GM18511 (cell line): Measurements from ENCODE around the gene STOML1.
"Not testable (repeated sequence)": the region's sequence is repeated elsewhere in the genome, so short reads cannot be mapped to it uniquely, and the experiment has no call there.

Source experiments
- ATAC-seq: cut with Tn5 transposase; IDR thresholded peaks from one replicate; pipeline ENCODE4 v1.9.1; 2021; ENCODE audit warnings: mild to moderate bottlenecking, moderate library complexity; ENCODE audit not compliant: unreplicated experiment

STOML1 gene

DNA sequence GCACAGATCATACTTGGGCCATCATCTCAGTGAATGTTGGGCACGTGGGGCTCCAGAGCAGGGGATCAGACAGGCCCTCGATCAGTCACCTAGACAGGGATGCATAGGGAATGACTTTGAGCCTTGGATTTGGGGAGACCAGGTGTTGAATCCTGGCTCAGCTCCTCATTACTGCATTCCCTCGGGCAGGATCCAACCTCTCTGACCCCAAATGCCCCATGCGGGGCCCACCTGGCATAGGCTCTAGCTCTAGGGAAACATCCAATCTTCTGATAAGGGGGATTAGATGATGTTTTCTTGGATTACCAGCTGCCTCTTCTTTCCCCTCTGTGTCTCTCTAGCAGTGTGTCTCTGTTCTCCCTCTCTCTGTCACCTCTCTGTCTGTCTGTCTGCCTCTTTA is 43.1 kb downstream of the STOML1 start:
- ATAC-seq, result no peak

DNA sequence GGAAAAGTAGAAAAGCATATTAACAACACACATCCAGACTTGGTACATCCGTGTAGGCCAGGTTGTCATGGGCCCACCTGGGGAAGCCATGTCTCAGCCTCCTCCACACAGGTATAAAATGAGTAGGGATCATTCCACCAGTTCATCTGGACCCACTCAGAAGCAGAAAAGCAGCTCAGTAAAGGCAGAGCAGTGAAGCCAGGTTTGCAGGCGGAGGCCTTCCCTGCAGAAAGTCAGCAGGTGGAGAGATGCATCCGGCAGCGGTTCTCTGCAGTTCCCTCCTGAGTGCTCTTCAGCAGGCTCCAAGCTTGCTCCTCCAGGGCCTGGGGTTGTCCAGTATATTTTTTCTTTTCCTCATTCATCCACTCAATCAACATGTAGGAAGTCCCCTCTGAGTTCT is 43.7 kb downstream of the STOML1 start:
- no peak for ATAC-seq

DNA sequence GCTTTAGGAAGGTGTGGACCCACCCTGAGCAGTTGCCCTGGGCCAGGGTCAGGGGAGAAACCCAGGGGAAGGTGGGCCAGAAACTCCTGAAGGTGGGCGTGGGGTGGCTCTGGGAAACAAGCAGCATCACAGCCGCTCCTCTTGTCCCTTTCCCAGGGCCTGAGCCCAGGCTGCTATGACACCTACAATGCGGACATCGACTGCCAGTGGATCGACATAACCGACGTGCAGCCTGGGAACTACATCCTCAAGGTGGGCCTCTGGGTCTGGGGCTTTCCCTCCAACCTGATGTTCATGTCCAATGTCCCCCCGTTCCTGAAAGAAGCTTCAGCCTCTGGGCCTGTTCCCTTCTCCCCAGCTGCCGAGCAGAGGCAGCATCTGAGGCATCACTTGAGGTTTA is 44.4 kb downstream of the STOML1 start:
- ATAC-seq, result no peak

DNA sequence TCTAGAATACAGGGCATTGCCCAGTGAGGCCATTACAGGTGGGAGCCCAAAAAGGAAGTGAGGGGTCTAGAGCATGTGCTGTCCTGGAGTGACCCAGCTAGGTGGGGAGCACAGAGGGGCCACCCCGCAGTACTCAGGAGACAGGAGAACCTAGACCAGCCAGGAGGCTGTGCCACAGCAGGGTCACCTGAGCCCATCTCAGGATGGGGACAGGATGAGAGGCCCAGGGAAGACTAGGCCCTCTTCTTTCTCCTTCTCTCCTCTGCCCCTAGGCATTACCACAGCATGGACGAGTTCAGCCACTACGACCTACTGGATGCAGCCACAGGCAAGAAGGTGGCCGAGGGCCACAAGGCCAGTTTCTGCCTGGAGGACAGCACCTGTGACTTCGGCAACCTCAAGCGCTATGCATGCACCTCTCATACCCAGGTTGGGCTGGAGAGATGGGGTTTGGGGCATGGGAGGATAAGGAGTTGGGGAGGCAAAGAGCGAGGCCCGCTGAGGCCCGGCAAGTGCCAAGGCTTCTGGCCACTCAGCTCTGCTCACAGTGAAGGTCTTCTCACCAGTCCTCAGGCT is 45.2 kb downstream of the STOML1 start:
- ATAC-seq, result no peak

DNA sequence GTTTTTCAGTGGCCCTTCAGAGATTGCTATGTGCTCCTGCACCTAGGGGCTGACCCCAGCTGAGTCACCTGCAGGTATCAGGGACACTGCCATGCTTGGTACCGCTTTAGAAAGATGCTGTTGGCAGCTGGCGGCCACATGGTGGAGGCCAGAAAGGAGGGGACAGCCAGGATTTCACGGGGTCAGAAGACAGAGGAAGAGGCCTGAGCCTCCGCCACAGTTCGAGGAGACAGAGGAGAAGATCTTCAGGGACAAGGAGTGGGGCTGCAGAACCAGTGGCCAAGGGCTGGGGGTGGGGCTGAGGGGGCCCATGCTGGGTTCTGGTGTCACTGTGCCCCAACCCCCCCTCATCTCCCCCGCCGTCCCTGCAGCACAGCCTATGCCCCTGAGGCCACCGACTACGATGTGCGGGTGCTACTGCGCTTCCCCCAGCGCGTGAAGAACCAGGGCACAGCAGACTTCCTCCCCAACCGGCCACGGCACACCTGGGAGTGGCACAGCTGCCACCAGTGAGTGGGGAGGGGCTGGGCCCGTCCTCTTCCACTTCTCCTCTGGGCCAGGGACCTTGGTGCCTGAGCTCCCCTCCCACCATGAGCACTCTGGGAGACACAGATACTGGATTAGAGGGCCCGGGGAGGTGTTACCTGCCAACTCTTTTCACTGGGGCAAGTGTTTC is 45.9 kb downstream of the STOML1 start:
- no peak for ATAC-seq

DNA sequence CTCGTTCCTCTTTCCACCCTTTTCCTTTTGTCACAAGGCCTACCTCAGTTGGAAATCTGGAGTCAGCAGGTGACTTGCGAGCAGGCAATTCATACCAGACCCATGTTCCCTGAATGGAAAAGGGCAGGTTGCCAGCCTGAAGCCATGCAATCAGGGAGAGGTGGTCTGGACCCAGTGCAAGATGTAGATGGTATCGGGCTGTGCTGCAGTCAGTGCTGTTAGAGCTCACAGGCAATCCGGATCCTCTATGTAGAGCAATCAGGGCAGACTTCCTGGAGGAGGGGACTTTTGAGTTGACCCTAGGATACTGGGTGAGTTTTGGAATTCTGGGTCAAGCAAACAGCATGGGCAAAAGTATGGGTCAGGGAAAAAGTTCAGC is 47.0 kb downstream of the STOML1 start:
- no peak for ATAC-seq

DNA sequence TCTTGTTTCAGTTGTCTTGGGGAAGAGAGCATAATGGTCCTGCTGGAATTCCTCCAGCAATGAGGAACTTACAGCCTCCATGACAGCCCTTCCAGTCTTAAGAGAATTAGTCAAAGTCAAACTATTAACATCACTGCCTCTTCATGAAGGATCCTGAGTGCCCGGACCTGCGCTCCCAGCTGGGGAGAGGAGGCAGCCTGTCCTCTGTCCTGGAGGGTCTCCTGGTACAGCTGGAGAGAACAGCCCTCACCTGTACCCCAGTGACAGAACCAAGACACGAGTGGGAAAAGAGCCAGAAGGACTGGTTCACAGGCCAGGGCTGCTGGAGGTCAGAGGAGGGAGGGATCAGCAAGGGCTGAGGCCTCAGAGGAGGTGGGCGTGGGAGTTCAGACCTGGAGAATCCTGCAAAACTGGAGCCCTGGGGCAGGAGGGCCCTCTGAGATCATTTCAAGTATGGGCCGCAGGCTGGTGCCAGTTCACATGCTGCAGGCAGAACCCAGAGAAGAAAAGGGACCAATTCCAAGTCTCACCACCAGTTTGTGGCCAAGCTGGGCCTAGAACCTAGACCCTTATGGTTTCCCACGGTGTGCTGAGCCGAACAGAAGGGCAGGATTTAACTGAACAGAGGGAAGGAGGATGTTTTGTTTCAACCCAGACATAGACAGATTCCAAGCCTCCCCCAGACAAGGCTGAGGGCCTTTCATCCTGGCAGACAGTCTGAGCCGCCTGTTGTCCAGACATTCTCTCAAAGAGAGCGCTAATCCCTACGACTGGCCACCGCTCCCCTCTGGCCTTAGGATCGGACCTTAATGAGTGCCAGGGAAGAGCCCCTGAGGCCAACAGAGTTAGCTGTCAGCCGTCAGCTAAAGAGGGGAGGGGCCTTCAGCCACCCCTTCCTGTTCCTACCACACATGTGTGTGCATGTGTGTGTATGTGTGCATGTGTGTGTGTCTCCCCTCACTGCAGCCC is 47.6 kb downstream of the STOML1 start:
- ATAC-seq, result no peak

DNA sequence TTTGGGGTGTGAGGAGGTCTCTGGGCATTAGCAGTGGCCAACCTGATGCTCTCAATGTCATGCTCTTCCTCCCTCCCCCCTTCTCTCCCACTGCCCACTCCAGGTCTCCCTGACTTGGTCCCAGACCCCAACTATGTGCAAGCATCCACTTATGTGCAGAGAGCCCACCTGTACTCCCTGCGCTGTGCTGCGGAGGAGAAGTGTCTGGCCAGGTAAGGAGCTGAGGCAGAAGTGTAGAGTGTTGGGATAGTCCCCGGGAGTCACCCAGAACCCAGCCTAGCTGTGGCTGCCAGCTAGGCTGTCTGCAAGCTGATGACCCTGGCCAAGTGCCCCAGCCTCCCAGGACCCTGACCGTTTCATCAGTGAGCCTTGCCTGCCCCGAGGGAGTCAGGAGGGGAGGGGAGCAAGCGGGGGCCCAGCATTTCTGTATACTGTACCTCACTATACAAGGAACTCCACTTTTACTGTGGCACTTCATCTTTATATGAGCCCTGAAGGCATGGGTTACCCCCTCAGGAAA is 49.3 kb downstream of the STOML1 start:
- ATAC-seq, result no peak

DNA sequence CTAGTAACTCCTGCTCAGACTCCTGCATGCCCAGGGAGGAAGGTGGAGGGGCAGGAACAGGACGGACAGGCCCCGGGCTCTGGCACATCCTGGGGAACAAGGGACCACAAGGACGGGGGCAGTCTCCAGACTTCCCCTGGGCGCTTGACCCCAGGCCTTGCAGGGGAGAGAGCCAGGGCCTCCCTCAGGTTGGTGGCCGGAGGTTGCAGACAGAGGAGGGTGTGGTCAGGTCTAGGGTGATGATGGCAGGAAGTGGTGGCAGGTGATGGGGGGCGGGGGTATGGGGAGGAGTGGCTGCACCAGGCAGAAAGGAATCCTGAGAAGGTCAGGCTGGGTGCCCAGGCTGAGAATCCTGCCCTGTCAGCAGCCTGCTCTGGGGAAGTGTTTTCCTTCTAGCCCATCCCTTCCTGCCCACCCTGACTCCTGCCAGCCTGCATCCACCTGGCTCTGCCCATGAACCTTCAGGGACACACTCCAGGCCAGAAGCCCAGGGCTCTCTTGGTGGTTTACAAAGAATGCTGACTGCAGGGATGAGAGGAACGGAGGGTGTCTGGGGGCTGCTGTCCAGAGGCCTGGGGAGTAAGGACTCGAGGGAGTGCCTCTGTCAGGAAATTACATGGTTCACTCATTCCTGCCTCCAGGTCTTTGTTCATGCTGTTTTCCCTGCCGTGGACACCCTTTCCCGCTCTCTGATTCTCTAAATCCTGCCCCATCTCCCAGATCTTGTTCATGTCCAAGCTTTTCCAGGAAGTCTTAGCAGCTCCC is 50.0 kb downstream of the STOML1 start:
- ATAC-seq, result no peak

DNA sequence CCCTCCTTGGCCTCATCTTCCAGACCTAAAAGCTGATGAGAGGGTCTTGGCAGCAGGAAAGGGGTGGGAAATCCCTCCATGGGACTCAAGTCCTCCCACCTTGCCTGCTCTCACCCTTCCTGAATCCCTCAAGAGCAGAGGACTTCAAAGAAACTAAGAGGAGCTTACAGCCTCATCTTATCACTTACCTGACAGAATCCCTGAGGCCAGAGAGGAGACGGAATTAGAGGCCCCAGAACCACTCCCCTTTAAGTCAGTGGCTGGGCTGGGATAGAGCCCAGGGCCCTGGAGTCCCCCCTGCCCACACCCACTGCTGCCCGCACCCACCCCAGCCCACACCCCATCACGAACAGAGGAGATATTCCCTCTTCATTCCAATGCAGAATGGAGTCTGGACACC is 50.6 kb downstream of the STOML1 start:
- ATAC-seq, result no peak

DNA sequence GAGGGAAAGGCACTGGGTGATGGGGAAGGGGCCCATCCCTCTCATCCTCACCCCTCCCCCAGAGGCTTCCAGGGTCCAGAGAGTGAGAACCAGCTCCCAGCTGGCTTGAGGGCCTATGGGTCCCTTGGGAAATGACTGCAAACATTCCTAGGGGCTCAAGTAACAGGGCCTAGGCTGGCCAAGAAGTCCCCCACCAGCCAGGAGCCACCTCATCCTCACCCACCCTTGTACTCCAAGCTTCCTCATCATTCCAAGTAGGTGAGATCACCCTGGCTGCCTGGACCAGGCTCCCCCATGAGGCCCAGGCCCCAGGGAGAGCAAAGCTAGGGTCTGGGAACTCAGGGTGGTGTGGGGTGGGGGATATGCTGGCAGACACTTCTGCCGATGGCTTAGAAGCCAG is 51.1 kb downstream of the STOML1 start:
- no peak for ATAC-seq

DNA sequence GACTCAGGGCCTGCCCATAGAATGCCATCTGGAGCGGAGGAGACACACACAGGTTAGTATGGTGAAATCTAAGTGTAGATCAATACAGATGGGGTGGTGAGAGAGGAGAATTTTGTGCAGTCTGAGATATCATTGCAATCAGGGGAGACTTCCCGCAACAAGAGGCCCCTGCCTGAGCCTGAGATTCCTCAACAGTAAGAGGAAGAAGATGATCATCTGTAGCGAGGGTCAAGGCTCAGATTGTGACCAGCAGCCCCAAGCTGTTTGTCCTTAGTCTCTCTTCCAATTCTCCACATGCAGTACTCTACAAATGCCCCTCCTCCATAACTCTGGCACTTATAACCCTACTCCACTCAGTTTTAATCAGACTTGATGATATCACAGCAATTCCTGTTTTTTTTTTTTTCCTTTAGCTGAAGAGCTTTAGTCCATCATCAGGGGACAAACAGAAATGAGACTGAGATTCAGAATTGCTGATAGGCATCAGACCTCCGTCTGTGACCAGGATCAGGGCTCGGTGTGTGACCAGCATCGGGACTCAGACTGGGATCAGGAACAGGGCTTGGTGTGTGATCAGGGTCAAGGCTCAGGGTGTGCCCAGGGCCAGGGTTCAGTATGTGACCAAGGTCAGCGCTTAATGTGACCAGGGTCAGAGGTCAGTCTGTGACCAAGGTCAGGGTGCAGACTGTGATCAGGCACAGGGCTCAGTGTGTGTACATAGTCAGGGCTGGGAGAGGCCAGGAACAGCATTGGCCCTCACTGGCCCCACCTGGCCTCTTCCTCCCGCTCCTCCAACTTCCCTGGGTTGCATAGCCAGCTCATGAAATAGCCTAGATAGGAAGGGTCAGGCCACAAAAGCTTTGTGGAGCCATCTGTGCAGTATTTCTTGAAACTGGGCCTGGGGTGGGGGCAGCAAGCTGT is 51.8 kb downstream of the STOML1 start:
- ATAC-seq, result no peak

DNA sequence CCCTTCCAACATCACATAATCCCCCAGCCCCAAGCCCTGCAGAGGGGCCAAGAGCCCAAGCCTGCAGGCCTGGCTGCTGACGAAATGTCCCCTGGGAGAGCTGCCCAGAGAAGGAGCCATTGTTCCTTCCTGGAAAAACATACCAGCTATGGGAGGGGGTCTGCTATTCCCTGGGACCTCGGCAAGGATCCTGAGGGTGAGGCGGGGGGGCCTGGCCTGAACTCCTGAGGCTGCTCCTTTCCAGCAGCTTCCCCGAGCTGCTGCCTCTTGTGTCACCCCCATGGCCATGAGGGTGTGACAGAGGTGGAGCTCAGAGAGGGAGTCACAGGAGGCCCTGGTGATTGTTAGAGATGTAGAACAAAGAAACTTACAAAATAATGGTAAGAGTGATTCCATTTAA is 53.0 kb downstream of the STOML1 start:
- no peak for ATAC-seq

DNA sequence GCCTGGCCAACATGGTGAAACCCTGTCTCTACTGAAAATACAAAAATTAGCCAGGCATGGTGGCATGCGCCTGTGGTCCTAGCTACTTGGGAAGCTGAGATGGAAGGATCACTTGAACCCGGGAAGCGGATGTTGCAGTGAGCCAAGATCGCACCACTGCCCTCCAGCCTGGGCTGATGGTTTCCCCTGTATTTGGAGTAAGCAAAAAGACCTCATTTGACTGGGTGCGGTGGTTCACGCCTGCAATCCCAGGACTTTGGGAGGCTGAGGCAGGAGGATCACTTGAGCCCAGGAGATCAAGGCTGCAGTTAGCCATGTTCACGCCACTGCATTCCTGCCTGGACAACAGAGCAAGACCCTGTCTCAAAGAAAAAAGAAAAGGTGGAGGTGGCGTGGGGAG is 53.6 kb downstream of the STOML1 start:
- not testable (repeated sequence) for ATAC-seq

DNA sequence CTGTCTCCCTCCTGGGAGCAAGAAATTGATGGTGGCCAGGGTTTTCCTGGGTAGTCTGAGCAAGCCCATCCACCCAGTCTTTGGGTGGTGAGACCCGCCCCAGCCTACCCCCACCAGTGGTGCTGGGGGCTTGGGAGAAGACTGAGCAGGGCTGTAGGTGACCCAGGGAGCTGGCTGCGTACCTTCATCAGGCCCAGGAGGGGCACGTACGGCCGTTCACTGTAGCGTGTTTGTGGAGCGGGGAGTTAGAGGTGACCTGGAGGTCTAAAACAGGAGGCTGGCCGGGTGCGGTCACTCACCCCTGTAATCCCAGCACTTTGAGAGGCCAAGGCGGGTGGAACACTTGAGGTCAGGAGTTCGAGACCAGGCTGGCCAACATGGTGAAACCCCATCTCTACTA is 54.4 kb downstream of the STOML1 start:
- no peak for ATAC-seq

DNA sequence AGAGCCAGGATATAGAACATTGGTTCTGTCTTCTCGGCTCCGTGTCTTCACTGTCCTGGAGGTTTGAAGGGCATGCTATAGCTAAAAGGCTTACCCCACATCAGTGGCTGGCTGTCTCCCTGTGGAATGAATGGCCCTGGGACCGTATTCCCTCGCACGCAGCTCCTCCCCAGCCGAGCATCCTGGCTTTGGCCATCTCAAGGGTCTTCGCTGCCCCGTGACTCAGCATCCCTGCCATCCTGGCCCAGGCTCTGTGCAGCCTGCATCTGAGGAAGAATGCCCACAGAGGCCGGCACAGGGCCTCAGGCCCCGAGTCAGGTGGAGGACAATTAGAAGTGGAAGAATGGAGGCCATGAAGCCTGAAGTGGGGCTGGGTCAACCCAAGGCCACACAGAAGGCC is 54.8 kb downstream of the STOML1 start:
- no peak for ATAC-seq

DNA sequence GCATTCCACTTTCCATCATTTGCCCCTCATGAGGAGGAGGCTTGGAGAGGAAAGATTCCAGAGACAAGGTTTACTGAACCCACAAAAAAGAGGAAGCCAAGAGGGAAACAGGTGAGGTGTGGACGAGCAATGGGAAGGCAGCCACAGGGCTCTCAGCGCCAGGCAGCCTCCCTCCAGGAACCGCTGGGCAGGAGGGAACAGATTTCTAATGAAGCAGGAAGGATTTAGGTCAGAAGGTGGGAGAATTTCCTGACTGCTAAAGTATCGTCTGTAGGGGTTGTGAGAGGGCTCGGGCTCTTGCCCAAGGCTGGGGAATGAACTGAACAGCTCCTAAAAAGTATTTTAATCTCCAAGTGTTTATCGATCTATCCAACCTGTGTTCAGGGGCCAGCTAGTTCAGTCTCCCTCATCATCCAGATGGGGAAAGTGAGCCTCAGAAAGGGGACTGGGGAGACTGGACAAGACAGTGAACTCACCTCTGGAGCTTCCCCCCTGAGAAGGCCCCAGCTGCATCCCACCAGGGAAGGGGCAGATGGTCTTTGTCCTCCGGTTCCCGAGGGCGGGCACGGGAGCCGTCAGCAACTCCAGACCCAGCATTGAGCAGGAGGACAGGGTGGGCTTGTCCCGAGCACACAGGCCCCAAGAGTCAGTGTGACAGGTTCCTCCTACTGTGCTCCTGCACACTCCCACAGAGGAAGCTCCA is 55.4 kb downstream of the STOML1 start:
- no peak for ATAC-seq

DNA sequence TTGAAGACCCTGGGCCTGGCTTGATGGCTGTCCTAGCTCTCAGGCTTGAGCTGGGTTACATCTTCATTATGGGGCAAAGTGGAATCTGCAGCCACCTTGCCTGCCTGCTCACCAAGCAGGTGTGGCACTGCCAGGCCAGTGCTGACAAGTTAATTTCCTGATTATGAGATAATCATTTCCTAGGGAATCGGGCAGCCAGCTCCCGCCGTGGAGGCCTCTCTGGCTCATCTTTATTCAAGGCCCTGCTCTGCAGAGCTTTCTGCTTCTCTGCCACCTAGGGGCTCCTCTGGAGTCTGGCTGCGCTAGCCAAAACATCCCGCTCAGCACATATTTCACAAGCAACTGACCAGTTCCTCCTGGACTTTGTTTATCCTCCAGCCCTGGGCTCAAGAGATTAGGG is 55.9 kb downstream of the STOML1 start:
- ATAC-seq, result no peak

DNA sequence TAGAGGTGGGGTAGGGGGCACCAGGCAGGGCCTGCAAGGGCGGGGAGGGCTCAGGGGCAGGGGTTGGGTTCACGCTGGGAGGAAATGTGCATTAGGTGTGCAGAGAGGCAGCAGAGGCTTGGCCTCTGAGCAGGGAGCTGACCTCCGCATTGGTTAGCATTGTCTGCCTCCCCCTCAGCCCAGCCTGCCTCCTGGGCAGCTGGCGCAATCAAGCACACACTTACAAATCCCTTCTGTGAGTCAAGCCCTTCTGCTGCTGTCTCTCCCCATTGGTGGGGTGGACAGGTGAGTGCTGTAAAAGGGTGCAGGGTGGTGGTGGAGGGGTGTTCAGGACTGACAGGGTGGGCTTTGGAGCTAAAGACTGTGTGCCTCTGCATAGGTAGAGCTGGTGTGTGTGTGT is 56.5 kb downstream of the STOML1 start:
- ATAC-seq, result no peak
